H9 (cell line): ENCODE data around the gene RAI14. TPM values are rescaled to one million over a fixed set of nuclear protein-coding genes. Genes with fewer than 3 reads are reported as not detected.

Source experiments
- DNase-seq: peaks from one replicate; pipeline ENCODE4 v3.0.0-alpha.2; 2017
- H2AFZ ChIP-seq: one replicate; pipeline ENCODE4 v1.6.1; 2013; ENCODE audit warnings: mild to moderate bottlenecking, low read length, control low read depth, moderate library complexity
- H2AK5ac ChIP-seq: 2 replicates; pipeline ENCODE4 v1.6.1; 2013; ENCODE audit warnings: low read length, control low read depth, mixed read lengths; ENCODE audit not compliant: insufficient read length
- H2BK120ac ChIP-seq: one replicate; pipeline ENCODE4 v1.6.1; 2013; ENCODE audit warnings: low read depth, mild to moderate bottlenecking, low read length, control low read depth, inconsistent platforms; ENCODE audit not compliant: poor library complexity, severe bottlenecking
- H2BK12ac ChIP-seq: 2 replicates; pipeline ENCODE4 v1.6.1; 2013; ENCODE audit warnings: low read length, control low read depth, mixed read lengths, low read depth; ENCODE audit not compliant: insufficient read length
- H2BK15ac ChIP-seq: 2 replicates; pipeline ENCODE4 v1.6.1; 2013; ENCODE audit warnings: low read depth, low read length, control low read depth
- H2BK20ac ChIP-seq: one replicate; pipeline ENCODE4 v1.6.1; 2013; ENCODE audit warnings: low read depth, mild to moderate bottlenecking, low read length, control low read depth, inconsistent platforms; ENCODE audit not compliant: poor library complexity, severe bottlenecking
- H2BK5ac ChIP-seq: 2 replicates; pipeline ENCODE4 v1.6.1; 2013; ENCODE audit warnings: low read length, control low read depth, mixed read lengths; ENCODE audit not compliant: insufficient read length
- H3K14ac ChIP-seq: 2 replicates; pipeline ENCODE4 v1.6.1; 2013; ENCODE audit warnings: low read length, control low read depth; ENCODE audit not compliant: insufficient read depth
- H3K18ac ChIP-seq: 2 replicates; pipeline ENCODE4 v1.6.1; 2013; ENCODE audit warnings: low read depth, mild to moderate bottlenecking, mixed read lengths, low read length, control low read depth; ENCODE audit not compliant: insufficient read length
- H3K23ac ChIP-seq: 2 replicates; pipeline ENCODE4 v1.6.1; 2013; ENCODE audit warnings: low read length, control low read depth, mixed read lengths, low read depth; ENCODE audit not compliant: insufficient read length
- H3K23me2 ChIP-seq: 2 replicates; pipeline ENCODE4 v1.6.1; 2013; ENCODE audit warnings: low read depth, mild to moderate bottlenecking, mixed read lengths, low read length, control low read depth; ENCODE audit not compliant: insufficient read length, poor library complexity, severe bottlenecking
- H3K27ac ChIP-seq: 2 replicates; pipeline ENCODE4 v1.5.1; 2013; ENCODE audit warnings: low read length, control low read depth, mixed read lengths, low read depth; ENCODE audit not compliant: insufficient read length
- H3K27me3 ChIP-seq: 2 replicates; pipeline ENCODE4 v1.6.1; 2013; ENCODE audit warnings: low read length, control low read depth, inconsistent platforms; ENCODE audit not compliant: insufficient read depth
- H3K4ac ChIP-seq: 2 replicates; pipeline ENCODE4 v1.6.1; 2013; ENCODE audit warnings: low read depth, mild to moderate bottlenecking, control low read depth, inconsistent platforms, low read length, moderate library complexity
- H3K4me1 ChIP-seq: 2 replicates; pipeline ENCODE4 v1.6.1; 2013; ENCODE audit warnings: low read length, control low read depth, inconsistent platforms; ENCODE audit not compliant: insufficient read depth
- H3K4me2 ChIP-seq: 2 replicates; pipeline ENCODE4 v1.6.1; 2013; ENCODE audit warnings: low read length, control low read depth, mixed read lengths; ENCODE audit not compliant: insufficient read length, insufficient read depth
- H3K56ac ChIP-seq: 2 replicates; pipeline ENCODE4 v1.6.1; 2013; ENCODE audit warnings: low read depth, mild to moderate bottlenecking, mixed read lengths, low read length, control low read depth; ENCODE audit not compliant: insufficient read length
- H3K79me1 ChIP-seq: 2 replicates; pipeline ENCODE4 v1.6.1; 2013; ENCODE audit warnings: low read depth, mild to moderate bottlenecking, moderate library complexity, low read length, control low read depth, inconsistent platforms; ENCODE audit not compliant: insufficient read depth, poor library complexity, severe bottlenecking
- H3K79me2 ChIP-seq: 2 replicates; pipeline ENCODE4 v1.6.1; 2013; ENCODE audit warnings: low read length, control low read depth, inconsistent platforms; ENCODE audit not compliant: insufficient read depth
- H3K9ac ChIP-seq: 2 replicates; pipeline ENCODE4 v1.6.1; 2013; ENCODE audit warnings: low read length, control low read depth, mixed read lengths; ENCODE audit not compliant: insufficient read length; ENCODE audit errors: extremely low read depth
- H3K9me3 ChIP-seq: one replicate; pipeline ENCODE4 v1.6.1; 2013; ENCODE audit warnings: low read depth, low read length, inconsistent platforms; ENCODE audit not compliant: control insufficient read depth
- H3T11ph ChIP-seq: one replicate; pipeline ENCODE4 v1.6.1; 2013; ENCODE audit warnings: mild to moderate bottlenecking, low read length, control low read depth, inconsistent platforms
- H4K20me1 ChIP-seq: one replicate; pipeline ENCODE4 v1.6.1; 2013; ENCODE audit not compliant: control insufficient read depth, insufficient read length, insufficient read depth
- H4K5ac ChIP-seq: 2 replicates; pipeline ENCODE4 v1.6.1; 2013; ENCODE audit warnings: low read depth, mild to moderate bottlenecking, mixed read lengths, low read length, control low read depth; ENCODE audit not compliant: insufficient read length
- H4K8ac ChIP-seq: replicated peaks from 2 replicates; pipeline ENCODE4 v1.6.1; 2013; ENCODE audit warnings: low read length, control low read depth, mixed read lengths, low read depth; ENCODE audit not compliant: insufficient read length
- H4K91ac ChIP-seq: 2 replicates; pipeline ENCODE4 v1.6.1; 2013; ENCODE audit warnings: low read depth, mild to moderate bottlenecking, moderate library complexity, mixed read lengths, low read length, control low read depth; ENCODE audit not compliant: insufficient read length
- H3K27ac Mint-ChIP-seq, 3 experiments: 2 replicates in 2 of 3; 3 replicates in 1 of 3; pipeline ENCODE4 v1.8.0; 2020 to 2021; ENCODE audit warnings: mixed read lengths in 3 of 3, mild to moderate bottlenecking in 1 of 3, moderate library complexity in 1 of 3
- H3K27me3 Mint-ChIP-seq: 2 replicates; pipeline ENCODE4 v1.8.0; 2021; ENCODE audit warnings: low read depth, mild to moderate bottlenecking, moderate library complexity, mixed read lengths
- H3K36me3 Mint-ChIP-seq, 3 experiments: 2 replicates in 2 of 3; 3 replicates in 1 of 3; pipeline ENCODE4 v1.8.0; 2020 to 2021; ENCODE audit warnings: low read depth in 3 of 3, mixed read lengths in 3 of 3; ENCODE audit not compliant: insufficient read depth in 1 of 3
- H3K4me1 Mint-ChIP-seq, 2 experiments: 2 replicates each; pipeline ENCODE4 v1.8.0; 2020; ENCODE audit warnings: mixed read lengths in 2 of 2
- H3K4me3 Mint-ChIP-seq, 2 experiments: 2 replicates in 1 of 2; 3 replicates in 1 of 2; pipeline ENCODE4 v1.8.0; 2020 to 2021; ENCODE audit warnings: mild to moderate bottlenecking in 2 of 2, mixed read lengths in 2 of 2, moderate library complexity in 1 of 2
- H3K9me3 Mint-ChIP-seq, 2 experiments: 2 replicates in 1 of 2; 3 replicates in 1 of 2; pipeline ENCODE4 v1.8.0; 2020; ENCODE audit warnings: mild to moderate bottlenecking in 2 of 2, mixed read lengths in 2 of 2, moderate library complexity in 1 of 2
- total RNA-seq: library from RNA; stranded (reverse); gene quantifications from 2 replicates; pipeline ENCODE4 v1.2.1, GENCODE V29; 2021
- TF ChIP-seq, protein P1 (sequence below): fragments of 200-600 bp; sonication (generic); conservative IDR thresholded peaks from 3 replicates; pipeline ENCODE4 v1.8.0; 2021; ENCODE audit warnings: antibody characterized with exemption, mild to moderate bottlenecking

The RAI14 gene
- total RNA-seq, 1 experiment from 2014 or later = 127 TPM

DNA sequence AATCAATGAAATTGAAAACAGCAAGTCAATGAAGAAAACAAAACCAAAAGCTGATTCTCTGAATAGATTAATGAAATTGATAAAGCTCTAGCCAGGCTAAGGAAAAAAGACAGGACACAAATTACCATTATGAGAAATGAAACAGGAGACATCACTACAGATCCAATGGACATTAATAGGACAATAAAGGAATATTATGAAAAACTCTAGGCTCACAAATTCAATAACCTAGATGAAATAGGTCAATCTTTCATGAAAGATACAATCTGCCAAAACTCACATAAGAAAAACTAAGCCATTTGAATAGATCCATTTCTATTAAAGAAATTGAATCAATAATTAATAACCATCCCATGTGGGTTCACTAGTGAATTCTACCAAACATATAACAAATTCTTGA lies 220.1 kb downstream of the RAI14 start:
- no peak overlapping the region for H3K4me3 Mint-ChIP-seq
- TF ChIP-seq, protein P1, sequence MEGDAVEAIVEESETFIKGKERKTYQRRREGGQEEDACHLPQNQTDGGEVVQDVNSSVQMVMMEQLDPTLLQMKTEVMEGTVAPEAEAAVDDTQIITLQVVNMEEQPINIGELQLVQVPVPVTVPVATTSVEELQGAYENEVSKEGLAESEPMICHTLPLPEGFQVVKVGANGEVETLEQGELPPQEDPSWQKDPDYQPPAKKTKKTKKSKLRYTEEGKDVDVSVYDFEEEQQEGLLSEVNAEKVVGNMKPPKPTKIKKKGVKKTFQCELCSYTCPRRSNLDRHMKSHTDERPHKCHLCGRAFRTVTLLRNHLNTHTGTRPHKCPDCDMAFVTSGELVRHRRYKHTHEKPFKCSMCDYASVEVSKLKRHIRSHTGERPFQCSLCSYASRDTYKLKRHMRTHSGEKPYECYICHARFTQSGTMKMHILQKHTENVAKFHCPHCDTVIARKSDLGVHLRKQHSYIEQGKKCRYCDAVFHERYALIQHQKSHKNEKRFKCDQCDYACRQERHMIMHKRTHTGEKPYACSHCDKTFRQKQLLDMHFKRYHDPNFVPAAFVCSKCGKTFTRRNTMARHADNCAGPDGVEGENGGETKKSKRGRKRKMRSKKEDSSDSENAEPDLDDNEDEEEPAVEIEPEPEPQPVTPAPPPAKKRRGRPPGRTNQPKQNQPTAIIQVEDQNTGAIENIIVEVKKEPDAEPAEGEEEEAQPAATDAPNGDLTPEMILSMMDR = no peak
- H2BK120ac ChIP-seq = no peak overlapping the region
- no peaks in the 10 kb centered on the region for H3K27me3 Mint-ChIP-seq
- no peak overlapping the region for H3K9ac ChIP-seq
- H3K18ac ChIP-seq = no peak overlapping the region
- H3K36me3 Mint-ChIP-seq = peaks cover 5 to 13% (median 9%) of the 10 kb centered on the region in 3 experiments; a peak in 6 of 7 replicates
- H3K23ac ChIP-seq = no peak overlapping the region
- H4K20me1 ChIP-seq = no peaks in the 10 kb centered on the region
- no peak overlapping the region for H2AFZ ChIP-seq
- H3K4me2 ChIP-seq = no peak overlapping the region
- H3K27ac Mint-ChIP-seq = no peak overlapping the region
- no peaks in the 10 kb centered on the region for H3K4me1 ChIP-seq
- no peak overlapping the region for H4K5ac ChIP-seq
- H3K23me2 ChIP-seq = no peaks in the 10 kb centered on the region
- H3T11ph ChIP-seq = no peak overlapping the region
- no peak overlapping the region for H3K14ac ChIP-seq
- H3K9me3 ChIP-seq = no peaks in the 10 kb centered on the region
- no peak overlapping the region for H2BK5ac ChIP-seq
- H4K8ac ChIP-seq = no peak overlapping the region
- H3K56ac ChIP-seq = no peak overlapping the region
- H2BK12ac ChIP-seq = no peak overlapping the region
- no peak overlapping the region for H2BK20ac ChIP-seq
- H3K79me2 ChIP-seq = no peaks in the 10 kb centered on the region
- H2BK15ac ChIP-seq = no peak overlapping the region
- no peak overlapping the region for H2AK5ac ChIP-seq
- no peak overlapping the region for H3K4ac ChIP-seq
- no peaks in the 10 kb centered on the region for H3K79me1 ChIP-seq
- H3K4me1 Mint-ChIP-seq = no peaks in the 10 kb centered on the region
- H4K91ac ChIP-seq = no peak overlapping the region
- DNase-seq = no peak
- H3K9me3 Mint-ChIP-seq = peaks cover 22 to 26% of the 10 kb centered on the region in 2 experiments
- H3K27me3 ChIP-seq = no peaks in the 10 kb centered on the region
- no peak overlapping the region for H3K27ac ChIP-seq
